ENCODE results near the gene IPO13. TPM values are rescaled to one million over a fixed set of nuclear protein-coding genes. Genes with fewer than 3 reads are reported as not detected.
A peak's percentile ranks its signal among the peaks of the same experiment; 100 is the strongest.

IPO13 gene
- total RNA-seq, 4 donors from 2014 or later: 9.1 to 36.5 (median 32.0) TPM

DNA sequence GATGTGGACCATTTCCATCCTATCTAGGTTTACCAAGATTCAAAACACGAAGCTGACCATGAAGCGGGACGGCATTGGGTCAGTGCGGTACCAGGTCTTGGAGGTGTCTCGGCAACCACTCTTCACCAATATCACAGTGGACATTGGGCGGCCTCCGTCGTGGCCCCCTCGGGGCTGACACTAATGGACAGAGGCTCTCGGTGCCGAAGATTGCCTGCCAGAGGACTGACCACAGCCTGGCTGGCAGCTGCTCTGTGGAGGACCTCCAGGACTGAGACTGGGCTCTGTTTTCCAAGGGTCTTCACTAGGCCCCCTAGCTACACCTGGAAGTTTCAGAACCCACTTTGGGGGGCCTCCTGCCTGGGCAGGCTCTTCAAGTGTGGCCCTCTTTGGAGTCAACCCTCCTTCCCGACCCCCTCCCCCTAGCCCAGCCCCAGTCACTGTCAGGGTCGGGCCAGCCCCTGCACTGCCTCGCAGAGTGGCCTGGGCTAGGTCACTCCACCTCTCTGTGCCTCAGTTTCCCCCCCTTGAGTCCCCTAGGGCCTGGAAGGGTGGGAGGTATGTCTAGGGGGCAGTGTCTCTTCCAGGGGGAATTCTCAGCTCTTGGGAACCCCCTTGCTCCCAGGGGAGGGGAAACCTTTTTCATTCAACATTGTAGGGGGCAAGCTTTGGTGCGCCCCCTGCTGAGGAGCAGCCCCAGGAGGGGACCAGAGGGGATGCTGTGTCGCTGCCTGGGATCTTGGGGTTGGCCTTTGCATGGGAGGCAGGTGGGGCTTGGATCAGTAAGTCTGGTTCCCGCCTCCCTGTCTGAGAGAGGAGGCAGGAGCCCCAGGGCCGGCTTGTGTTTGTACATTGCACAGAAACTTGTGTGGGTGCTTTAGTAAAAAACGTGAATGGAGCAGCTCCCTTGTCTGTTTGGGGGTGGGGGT is 43.8 kb downstream of the IPO13 start:
- H3K27ac ChIP-seq: peak overlapping the region; percentile 61 to 82 (median 77)
- TF ChIP-seq POLR2A (IDR thresholded peaks at IDR 0.05): no peak
- TF ChIP-seq, protein P1, sequence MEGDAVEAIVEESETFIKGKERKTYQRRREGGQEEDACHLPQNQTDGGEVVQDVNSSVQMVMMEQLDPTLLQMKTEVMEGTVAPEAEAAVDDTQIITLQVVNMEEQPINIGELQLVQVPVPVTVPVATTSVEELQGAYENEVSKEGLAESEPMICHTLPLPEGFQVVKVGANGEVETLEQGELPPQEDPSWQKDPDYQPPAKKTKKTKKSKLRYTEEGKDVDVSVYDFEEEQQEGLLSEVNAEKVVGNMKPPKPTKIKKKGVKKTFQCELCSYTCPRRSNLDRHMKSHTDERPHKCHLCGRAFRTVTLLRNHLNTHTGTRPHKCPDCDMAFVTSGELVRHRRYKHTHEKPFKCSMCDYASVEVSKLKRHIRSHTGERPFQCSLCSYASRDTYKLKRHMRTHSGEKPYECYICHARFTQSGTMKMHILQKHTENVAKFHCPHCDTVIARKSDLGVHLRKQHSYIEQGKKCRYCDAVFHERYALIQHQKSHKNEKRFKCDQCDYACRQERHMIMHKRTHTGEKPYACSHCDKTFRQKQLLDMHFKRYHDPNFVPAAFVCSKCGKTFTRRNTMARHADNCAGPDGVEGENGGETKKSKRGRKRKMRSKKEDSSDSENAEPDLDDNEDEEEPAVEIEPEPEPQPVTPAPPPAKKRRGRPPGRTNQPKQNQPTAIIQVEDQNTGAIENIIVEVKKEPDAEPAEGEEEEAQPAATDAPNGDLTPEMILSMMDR (IDR thresholded peaks at IDR 0.05): no peak
- H3K27me3 ChIP-seq: no peaks in the 10 kb centered on the region
- peak overlapping the region; percentile 52 to 81 (median 60) for H3K4me3 ChIP-seq
- H3K36me3 ChIP-seq: no peaks in the 10 kb centered on the region
- peaks cover 0 to 17% (median 4%) of the 10 kb centered on the region in 4 donors for H3K4me1 ChIP-seq
- H3K9me3 ChIP-seq: no peaks in the 10 kb centered on the region
- no peak for DNase-seq

DNA sequence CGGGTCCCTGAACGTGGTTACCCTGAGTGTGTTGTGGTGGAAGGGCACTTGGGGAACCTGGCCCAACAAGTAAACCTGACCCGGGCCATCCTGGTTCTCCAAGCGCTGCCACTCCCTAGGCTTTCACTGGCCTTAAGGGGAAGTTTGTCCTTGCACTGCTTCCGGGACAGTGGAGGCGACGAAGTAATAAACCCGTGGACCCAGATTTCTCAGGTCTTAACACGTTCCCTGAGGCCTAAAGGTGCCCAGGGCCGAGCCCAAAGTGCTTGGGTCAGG is 44.4 kb downstream of the IPO13 start:
- Histone ChIP-seq H3K4me1 (peaks cover 0 to 17% (median 4%) of the 10 kb centered on the region in 4 donors), H3K27ac (peak overlapping the region; percentile 61 to 82 (median 77)), H3K9me3 (no peaks in the 10 kb centered on the region), H3K27me3 (no peaks in the 10 kb centered on the region), H3K4me3 (peak overlapping the region; percentile 52 to 81 (median 60)), H3K36me3 (no peaks in the 10 kb centered on the region)
- no peak for DNase-seq
- TF ChIP-seq POLR2A (IDR thresholded peaks at IDR 0.05): peak in 1 of 2 donors; percentile 31
- TF ChIP-seq, protein P1 (IDR thresholded peaks at IDR 0.05): no peak

DNA sequence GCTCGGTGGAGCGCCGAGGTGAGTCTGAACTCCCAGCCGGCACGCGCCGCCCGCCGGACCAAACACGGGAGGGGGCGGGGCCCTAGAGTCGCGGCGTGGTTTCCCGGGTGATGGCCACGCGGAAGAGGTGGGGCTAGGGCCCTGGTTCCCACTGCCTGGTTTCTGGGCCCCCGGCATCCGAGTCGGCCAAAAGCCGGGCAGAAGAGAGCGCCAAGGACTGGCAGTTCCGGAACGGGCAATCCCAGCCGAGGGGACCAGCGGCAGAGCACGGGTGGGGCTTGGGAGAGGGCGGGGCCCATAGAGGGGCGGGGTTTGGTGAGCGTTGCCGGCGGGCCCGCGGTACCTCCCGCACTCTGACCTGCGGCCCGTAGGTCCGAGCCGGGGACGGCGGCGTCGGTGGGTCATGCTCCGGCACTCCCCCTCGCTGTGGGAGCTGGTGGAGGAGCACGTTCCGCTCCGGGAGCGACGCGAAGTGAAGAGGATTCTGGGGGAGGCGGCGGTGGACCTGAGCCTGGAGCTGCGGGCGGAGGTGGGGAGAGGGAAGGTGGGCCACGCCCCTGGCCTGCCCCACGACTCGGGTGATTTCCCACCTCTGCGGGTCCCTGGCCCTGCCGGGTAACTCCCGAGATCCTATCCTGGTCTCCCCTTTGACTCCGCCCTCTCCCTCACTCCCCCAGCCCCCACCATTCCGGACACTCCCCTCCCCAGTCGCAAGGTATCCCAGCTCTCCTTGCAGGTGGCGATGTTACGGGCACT is 44.9 kb downstream of the IPO13 start, which contains the start of gene CCDC24:
Gene CCDC24, plus strand, starts transcription at position 124 of the 756 bp plus-strand sequence. Its CDS starts 280 bp downstream, at position 404.
- H3K4me1 ChIP-seq: peaks cover 0 to 17% (median 4%) of the 10 kb centered on the region in 4 donors
- peak in 1 of 2 donors; percentile 44 for TF ChIP-seq POLR2A (IDR thresholded peaks at IDR 0.05)
- TF ChIP-seq, protein P1 (IDR thresholded peaks at IDR 0.05): peak in 2 of 6 experiments; percentile 19 to 23
- H3K4me3 ChIP-seq: peak within 1 kb of the TSS; percentile 52 to 81 (median 60)
- peak; percentile 85 to 94 (median 92) for DNase-seq
- H3K9me3 ChIP-seq: no peaks in the 10 kb centered on the region
- peak within 1 kb of the TSS; percentile 61 to 82 (median 77) for H3K27ac ChIP-seq
- H3K27me3 ChIP-seq: no peaks in the 10 kb centered on the region
- no peaks in the 10 kb centered on the region for H3K36me3 ChIP-seq

DNA sequence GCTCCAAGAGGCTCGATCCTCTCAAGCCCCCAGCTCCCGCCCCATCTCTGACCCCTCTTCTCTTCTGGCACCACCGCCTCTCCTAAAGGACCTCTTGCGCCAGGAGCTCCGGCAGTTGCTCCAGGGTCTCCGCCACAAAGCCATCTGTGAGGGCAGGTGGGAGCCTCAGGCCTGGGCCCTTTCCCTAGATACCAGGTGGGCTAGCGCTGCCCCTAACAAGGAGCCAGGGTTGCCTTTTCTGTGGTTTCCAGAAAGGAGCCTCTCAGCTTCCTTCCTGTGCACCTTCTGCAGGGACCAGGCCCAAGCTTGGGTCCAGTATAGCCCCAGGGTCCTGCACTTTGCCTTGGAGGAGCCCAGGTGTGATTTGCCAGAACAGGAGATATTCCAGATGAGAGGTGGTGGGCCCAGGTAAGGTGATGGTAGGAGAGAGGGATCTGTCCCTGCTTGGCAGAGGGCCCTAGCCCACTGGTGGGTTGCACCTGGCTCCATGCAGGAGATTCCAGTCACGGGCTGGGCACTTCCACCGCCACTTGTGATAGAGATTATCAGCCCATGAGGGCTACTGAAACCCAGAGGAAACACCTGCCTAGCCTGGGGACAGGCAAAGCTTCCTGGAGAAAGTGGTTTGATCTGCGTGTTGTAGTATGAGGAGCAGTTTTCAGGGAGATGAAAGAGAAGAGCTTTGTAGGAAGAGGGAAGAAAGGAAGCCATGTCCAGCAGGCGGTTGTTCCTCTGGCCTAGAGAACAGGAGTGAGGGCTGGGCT is 45.7 kb downstream of the IPO13 start:
- Histone ChIP-seq H3K36me3 (no peaks in the 10 kb centered on the region), H3K27ac (peak overlapping the region in 3 of 4 donors; percentile 73 to 82 (median 81)), H3K4me3 (peak overlapping the region; percentile 52 to 81 (median 60)), H3K9me3 (no peaks in the 10 kb centered on the region), H3K4me1 (peaks cover 0 to 22% (median 4%) of the 10 kb centered on the region in 4 donors), H3K27me3 (no peaks in the 10 kb centered on the region)
- TF ChIP-seq, protein P1 (IDR thresholded peaks at IDR 0.05): no peak
- no peak for TF ChIP-seq POLR2A (IDR thresholded peaks at IDR 0.05)
- DNase-seq: no peak
